Activated gamma-delta T cell treated with anti-CD3 and anti-CD28 coated beads, Interleukin-2, amount 50 U/mL, for 16 hours (primary cell): ENCODE measurements around the gene ADORA2A.
A peak's percentile ranks its signal among the peaks of the same experiment; 100 is the strongest.

ENCODE experiments used
- DNase-seq: peaks from one replicate; pipeline ENCODE4 v3.0.0-alpha.2; 2020; ENCODE audit warnings: low read depth

The ADORA2A gene

GRCh38 chr22:24427500-24428164 is at the start of gene ADORA2A:
Gene ADORA2A (plus strand): TSS chr22:24427599. CDS start chr22:24433405, 5,806 bp downstream.
- DNase-seq, result peak; percentile 70

GRCh38 chr22:24379536-24379935 is 47.9 kb upstream of the ADORA2A start:
- DNase-seq, result no peak

GRCh38 chr22:24380220-24380904 is 47.0 kb upstream of the ADORA2A start:
- DNase-seq, result no peak

GRCh38 chr22:24380905-24381230 is 46.5 kb upstream of the ADORA2A start:
- no peak for DNase-seq

- no peak for DNase-seq
These were observed 44.3 kb upstream of the ADORA2A start for GRCh38 chr22:24383061-24383460.

- DNase-seq, result no peak
These were observed 43.3 kb upstream of the ADORA2A start for GRCh38 chr22:24384131-24384530.

GRCh38 chr22:24386937-24387471 is 40.4 kb upstream of the ADORA2A start:
- DNase-seq, result no peak

GRCh38 chr22:24389680-24390079 is 37.7 kb upstream of the ADORA2A start:
- no peak for DNase-seq

- no peak for DNase-seq
These were observed 37.2 kb upstream of the ADORA2A start for GRCh38 chr22:24390156-24390555.

GRCh38 chr22:24390576-24390975 is 36.8 kb upstream of the ADORA2A start:
- DNase-seq, result no peak

GRCh38 chr22:24391836-24392217 is 35.6 kb upstream of the ADORA2A start:
- DNase-seq, result no peak

GRCh38 chr22:24392218-24392931 is 35.0 kb upstream of the ADORA2A start:
- DNase-seq, result no peak

- no peak for DNase-seq
These were observed 34.3 kb upstream of the ADORA2A start for GRCh38 chr22:24393012-24393559.

- DNase-seq, result no peak
These were observed 33.6 kb upstream of the ADORA2A start for GRCh38 chr22:24393848-24394247.

GRCh38 chr22:24394254-24394653 is 33.1 kb upstream of the ADORA2A start:
- DNase-seq, result no peak

- DNase-seq, result no peak
These were observed 29.0 kb upstream of the ADORA2A start for GRCh38 chr22:24398409-24398808.

- DNase-seq, result no peak
These were observed 27.2 kb upstream of the ADORA2A start for GRCh38 chr22:24400034-24400725.

GRCh38 chr22:24400726-24401596 is 26.4 kb upstream of the ADORA2A start:
- no peak for DNase-seq

- DNase-seq, result no peak
These were observed 25.4 kb upstream of the ADORA2A start for GRCh38 chr22:24401931-24402367.

- DNase-seq, result no peak
These were observed 24.8 kb upstream of the ADORA2A start for GRCh38 chr22:24402460-24403192.
